CD14-positive monocyte (primary cell): ENCODE measurements around the gene GRHPR. TPM values are rescaled to one million over a fixed set of nuclear protein-coding genes. Genes with fewer than 3 reads are reported as not detected.

ENCODE experiments used
- DNase-seq, 3 donors: peaks; one replicate each; pipeline ENCODE4 v3.0.0-alpha.2; 2011 to 2022
- H2AFZ ChIP-seq: 2 replicates; pipeline ENCODE4 v1.6.0; 2012; ENCODE audit warnings: mild to moderate bottlenecking, low read depth, low read length, inconsistent platforms; ENCODE audit not compliant: insufficient read depth, poor library complexity, severe bottlenecking
- H3K27ac ChIP-seq, 2 donors: 1 replicate in 1 of 2; 2 replicates in 1 of 2; pipeline ENCODE4 v1.5.1; 2012 to 2013; ENCODE audit warnings: low read length in 2 of 2, control low read depth in 1 of 2, inconsistent platforms in 1 of 2, low read depth in 1 of 2, mild to moderate bottlenecking in 1 of 2
- H3K27me3 ChIP-seq, 2 donors: one replicate each; pipeline versions ENCODE4 v1.6.0 to v1.6.1; 2011 to 2013; ENCODE audit warnings: low read length in 2 of 2; ENCODE audit not compliant: control insufficient read depth in 2 of 2, insufficient read depth in 2 of 2
- H3K36me3 ChIP-seq, 2 donors: replicated peaks in 1 of 2; 1 replicate in 1 of 2; 2 replicates in 1 of 2; pipeline versions ENCODE4 v1.5.1 to v1.6.1; 2012 to 2013; ENCODE audit warnings: low read length in 2 of 2, control low read depth in 1 of 2, inconsistent platforms in 1 of 2, mild to moderate bottlenecking in 1 of 2; ENCODE audit not compliant: insufficient read depth in 2 of 2, control insufficient read depth in 1 of 2
- H3K4me1 ChIP-seq, 2 donors: 1 replicate in 1 of 2; 2 replicates in 1 of 2; pipeline versions ENCODE4 v1.5.1 to v1.6.1; 2012 to 2013; ENCODE audit warnings: low read length in 2 of 2, control low read depth in 1 of 2, inconsistent platforms in 1 of 2, mild to moderate bottlenecking in 1 of 2, moderate library complexity in 1 of 2; ENCODE audit not compliant: insufficient read depth in 2 of 2, control insufficient read depth in 1 of 2
- H3K4me2 ChIP-seq: replicated peaks from 2 replicates; pipeline ENCODE3; 2012; ENCODE audit warnings: low read length, moderate library complexity, mild to moderate bottlenecking; ENCODE audit not compliant: poor library complexity, severe bottlenecking; ENCODE audit errors: extremely low read depth
- H3K4me3 ChIP-seq, 3 experiments: fragments of 200-600 bp in 1 of 3; sonication (generic) in 1 of 3; replicated peaks in 1 of 3; 1 replicate in 2 of 3; 2 replicates in 1 of 3; pipeline ENCODE4 v1.5.1; 2011 to 2013; ENCODE audit warnings: low read length in 3 of 3, mild to moderate bottlenecking in 3 of 3, control low read depth in 2 of 3, low read depth in 2 of 3, inconsistent platforms in 1 of 3, moderate library complexity in 1 of 3
- H3K79me2 ChIP-seq: 2 replicates; pipeline ENCODE4 v1.6.0; 2012; ENCODE audit warnings: mild to moderate bottlenecking, control low read depth, inconsistent platforms, low read length, moderate library complexity; ENCODE audit not compliant: insufficient read depth
- H3K9ac ChIP-seq: 2 replicates; pipeline ENCODE4 v1.6.0; 2017; ENCODE audit warnings: low read length, mild to moderate bottlenecking; ENCODE audit not compliant: insufficient read depth, poor library complexity, severe bottlenecking
- H3K9me3 ChIP-seq, 2 donors: replicated peaks in 1 of 2; 1 replicate in 1 of 2; 2 replicates in 1 of 2; pipeline versions ENCODE4 v1.5.1 to v1.6.1; 2012 to 2013; ENCODE audit warnings: low read length in 2 of 2, control low read depth in 1 of 2; ENCODE audit not compliant: control insufficient read depth in 1 of 2, insufficient read depth in 1 of 2
- H4K20me1 ChIP-seq: 2 replicates; pipeline ENCODE4 v1.6.0; 2012; ENCODE audit warnings: mild to moderate bottlenecking, low read length, control low read depth, moderate library complexity; ENCODE audit not compliant: insufficient read depth
- H3K27ac Mint-ChIP-seq, 7 donors: one replicate each; pipeline ENCODE4 v1.8.0; 2020; ENCODE audit warnings: mild to moderate bottlenecking in 7 of 7, mixed read lengths in 7 of 7, moderate library complexity in 6 of 7, inconsistent platforms in 2 of 7
- H3K27me3 Mint-ChIP-seq, 3 donors: one replicate each; pipeline ENCODE4 v1.8.0; 2021 to 2022; ENCODE audit warnings: low read depth in 3 of 3, mild to moderate bottlenecking in 3 of 3, mixed read lengths in 3 of 3, moderate library complexity in 3 of 3, inconsistent platforms in 1 of 3
- H3K36me3 Mint-ChIP-seq, 2 donors: one replicate each; pipeline ENCODE4 v1.8.0; 2020; ENCODE audit warnings: mixed read lengths in 2 of 2, inconsistent platforms in 1 of 2, mild to moderate bottlenecking in 1 of 2
- H3K4me1 Mint-ChIP-seq: one replicate; pipeline ENCODE4 v1.8.0; 2020; ENCODE audit warnings: mild to moderate bottlenecking, mixed read lengths
- H3K4me3 Mint-ChIP-seq, 2 donors: one replicate each; pipeline ENCODE4 v1.8.0; 2020; ENCODE audit warnings: mild to moderate bottlenecking in 2 of 2, mixed read lengths in 2 of 2, moderate library complexity in 1 of 2
- H3K9me3 Mint-ChIP-seq, 7 donors: one replicate each; pipeline ENCODE4 v1.8.0; 2020 to 2022; ENCODE audit warnings: mixed read lengths in 7 of 7, mild to moderate bottlenecking in 6 of 7, moderate library complexity in 6 of 7, inconsistent platforms in 2 of 7
- WGBS: methylation state at CpG from one replicate; pipeline ENCODE4 v1.1.5; 2013; ENCODE audit warnings: missing lambda C conversion rate; ENCODE audit not compliant: insufficient coverage; 5-methylcytosine and 5-hydroxymethylcytosine counted together
- intact Hi-C, 2 donors: fragments of 100-400 bp; cut with micrococcal nuclease; formaldehyde crosslinking; loops; one replicate each; pipeline versions ENCODE4 v1.15.0 to v1.15.1; 2023
- polyA plus RNA-seq, 3 donors: library from polyadenylated mRNA; depleted of rRNA in 1 of 3; unstranded in 2 of 3; stranded (reverse) in 1 of 3; fragments of 300-500 nt in 2 of 3; fragments of >200 nt in 1 of 3; fragmentation: Illumina TruSeq in 2 of 3; gene quantifications; 1 replicate in 2 of 3; 2 replicates in 1 of 3; pipeline ENCODE4 v1.2.3, GENCODE V29; 2012 to 2021
- TF ChIP-seq, protein P1 (sequence below): fragments of 200-600 bp; IDR thresholded peaks from one replicate; pipeline ENCODE4 v1.8.0; 2022; ENCODE audit warnings: antibody characterized with exemption, mild to moderate bottlenecking

GRHPR gene
- polyA plus RNA-seq, 3 donors = 73.8 to 96.6 (median 80.9) TPM

DNA sequence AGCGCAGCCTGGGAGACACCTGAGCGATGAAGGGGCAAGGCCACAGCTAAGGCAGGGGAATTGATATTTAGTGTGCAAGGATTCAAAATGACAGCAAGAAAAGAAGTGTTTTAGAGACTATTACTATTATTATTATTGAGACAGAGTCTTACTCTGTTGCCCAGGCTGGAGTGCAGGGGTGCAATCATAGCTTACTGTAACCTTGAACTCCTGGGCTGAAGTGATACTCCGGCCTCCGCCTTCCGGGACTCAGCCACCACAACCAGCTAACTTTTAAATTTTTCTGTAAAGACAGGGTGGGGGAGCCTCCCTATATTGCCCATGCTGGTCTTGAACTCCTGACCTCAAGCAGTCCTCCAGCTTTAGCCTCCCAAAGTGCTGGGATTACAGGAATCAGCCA is 3.3 kb upstream of the GRHPR start:
- intact Hi-C loops = no loop called here
- no peak overlapping the region for H3K4me3 Mint-ChIP-seq

DNA sequence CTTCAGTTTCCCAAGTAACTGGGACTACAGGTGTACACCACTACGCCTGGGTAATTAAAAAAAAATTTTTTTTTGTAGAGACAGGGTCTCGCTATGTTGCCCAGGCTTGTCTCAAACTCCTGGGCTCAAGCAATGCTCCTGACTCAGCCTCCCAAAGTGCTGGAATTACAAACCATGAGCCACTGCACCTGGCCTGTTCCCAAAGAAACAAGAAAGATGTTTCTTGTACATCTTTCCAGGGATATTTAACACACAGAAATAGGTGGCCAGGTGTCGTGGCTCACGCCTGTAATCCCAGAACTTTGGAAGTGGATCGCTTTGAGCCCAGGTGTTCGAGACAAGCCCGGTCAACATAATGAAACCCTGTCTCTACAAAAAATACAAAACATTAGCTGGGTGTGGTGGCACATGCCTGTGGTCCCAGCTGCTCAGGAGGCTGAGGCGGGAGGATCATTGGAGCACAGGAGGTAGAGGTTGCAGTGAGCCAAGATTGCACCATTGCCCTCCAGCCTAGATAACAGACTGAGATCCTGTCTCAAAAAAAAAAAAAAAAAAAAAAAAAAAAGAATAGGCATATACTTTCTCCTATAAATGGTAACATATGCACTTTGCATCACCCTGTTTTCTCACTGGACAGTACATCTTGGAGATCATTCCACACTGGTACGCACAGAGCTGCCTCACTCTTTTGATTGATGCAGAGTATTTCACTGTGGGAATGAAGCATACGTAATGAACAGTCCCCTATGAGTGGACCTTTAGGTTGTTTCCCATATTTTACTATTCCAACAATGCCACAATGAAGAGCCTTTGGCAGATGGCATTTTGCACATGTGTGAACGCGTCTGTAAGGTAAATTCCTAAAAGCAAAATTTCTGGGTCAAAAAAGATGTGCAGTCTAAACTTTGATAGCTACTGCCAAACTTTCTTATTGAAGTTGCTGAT is 2.0 kb upstream of the GRHPR start:
- Mint-ChIP-seq H3K36me3 (no peaks in the 10 kb centered on the region), H3K27me3 (peaks cover 0 to 5% (median 2%) of the 10 kb centered on the region in 3 donors), H3K9me3 (peaks cover 0 to 3% (median 0%) of the 10 kb centered on the region in 7 donors), H3K4me3 (no peak overlapping the region), H3K4me1 (peaks cover 20% of the 10 kb centered on the region), H3K27ac (peak overlapping the region in 1 of 7 donors; percentile 25)
- no peak overlapping the region for H3K27ac ChIP-seq
- TF ChIP-seq, protein P1, sequence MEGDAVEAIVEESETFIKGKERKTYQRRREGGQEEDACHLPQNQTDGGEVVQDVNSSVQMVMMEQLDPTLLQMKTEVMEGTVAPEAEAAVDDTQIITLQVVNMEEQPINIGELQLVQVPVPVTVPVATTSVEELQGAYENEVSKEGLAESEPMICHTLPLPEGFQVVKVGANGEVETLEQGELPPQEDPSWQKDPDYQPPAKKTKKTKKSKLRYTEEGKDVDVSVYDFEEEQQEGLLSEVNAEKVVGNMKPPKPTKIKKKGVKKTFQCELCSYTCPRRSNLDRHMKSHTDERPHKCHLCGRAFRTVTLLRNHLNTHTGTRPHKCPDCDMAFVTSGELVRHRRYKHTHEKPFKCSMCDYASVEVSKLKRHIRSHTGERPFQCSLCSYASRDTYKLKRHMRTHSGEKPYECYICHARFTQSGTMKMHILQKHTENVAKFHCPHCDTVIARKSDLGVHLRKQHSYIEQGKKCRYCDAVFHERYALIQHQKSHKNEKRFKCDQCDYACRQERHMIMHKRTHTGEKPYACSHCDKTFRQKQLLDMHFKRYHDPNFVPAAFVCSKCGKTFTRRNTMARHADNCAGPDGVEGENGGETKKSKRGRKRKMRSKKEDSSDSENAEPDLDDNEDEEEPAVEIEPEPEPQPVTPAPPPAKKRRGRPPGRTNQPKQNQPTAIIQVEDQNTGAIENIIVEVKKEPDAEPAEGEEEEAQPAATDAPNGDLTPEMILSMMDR = no peak
- H3K79me2 ChIP-seq = peaks cover 26% of the 10 kb centered on the region
- no peak overlapping the region for H3K4me2 ChIP-seq
- H3K9ac ChIP-seq = no peak overlapping the region
- intact Hi-C loops = loop anchor here in 1 of 2 donors (5.0 kb wide), 2 partner anchors 47 to 167 kb away; partner anchors contain the start of gene ZBTB5
- no peaks in the 10 kb centered on the region for H4K20me1 ChIP-seq
- H3K9me3 ChIP-seq = no peaks in the 10 kb centered on the region
- peak overlapping the region; percentile 41 for H2AFZ ChIP-seq
- WGBS = 94% methylated on average over 6 of the region's 12 CpGs
- H3K36me3 ChIP-seq = peaks cover 0 to 4% of the 10 kb centered on the region in 2 donors
- no peak overlapping the region for H3K4me3 ChIP-seq
- no peak for DNase-seq
- H3K27me3 ChIP-seq = no peaks in the 10 kb centered on the region
- H3K4me1 ChIP-seq = peaks cover 19 to 20% of the 10 kb centered on the region in 2 donors

More for the DNA sequence above, 3.3 kb upstream of the GRHPR start:
- peaks cover 0 to 3% (median 0%) of the 10 kb centered on the region in 7 donors for H3K9me3 Mint-ChIP-seq
- Histone ChIP-seq H3K27me3 (no peaks in the 10 kb centered on the region), H3K79me2 (peaks cover 15% of the 10 kb centered on the region), H3K36me3 (no peaks in the 10 kb centered on the region), H3K27ac (no peak overlapping the region), H2AFZ (no peak overlapping the region), H4K20me1 (no peaks in the 10 kb centered on the region), H3K4me2 (no peak overlapping the region), H3K9me3 (no peaks in the 10 kb centered on the region), H3K9ac (no peak overlapping the region), H3K4me3 (no peak overlapping the region), H3K4me1 (peaks cover 19 to 26% of the 10 kb centered on the region in 2 donors)
- no peak for DNase-seq
- 100% methylated on average over 3 of the region's 5 CpGs for WGBS
- no peaks in the 10 kb centered on the region for H3K36me3 Mint-ChIP-seq
- peak overlapping the region in 1 of 7 donors; percentile 32 for H3K27ac Mint-ChIP-seq
- peaks cover 25% of the 10 kb centered on the region for H3K4me1 Mint-ChIP-seq
- peaks cover 1 to 9% (median 2%) of the 10 kb centered on the region in 3 donors for H3K27me3 Mint-ChIP-seq
- TF ChIP-seq, protein P1 = no peak
